B cell (primary cell): ENCODE data around the gene EGR2. TPM values are rescaled to one million over a fixed set of nuclear protein-coding genes. Genes with fewer than 3 reads are reported as not detected.

ENCODE experiments used
- ATAC-seq: fragments of 200-7000 bp; cut with Tn5 transposase; one replicate; pipeline ENCODE4 v1.10.0; 2021; ENCODE audit warnings: low read depth, mild to moderate bottlenecking, moderate number of reproducible peaks, moderate library complexity
- CTCF ChIA-PET: fragments of 350-600 bp; sonication (Branson Sonifier 250); formaldehyde crosslinking; loops from one replicate; lab custom pipeline; 2021; ENCODE audit warnings: antibody characterized with exemption, inconsistent platforms; lab: Charles Lee
- POLR2A ChIA-PET: fragments of 350-600 bp; sonication (Branson Sonifier 250); formaldehyde crosslinking; loops from one replicate; lab custom pipeline; 2021; ENCODE audit warnings: antibody characterized with exemption; lab: Charles Lee
- DNase-seq: peaks from one replicate; pipeline ENCODE4 v3.0.0; 2013
- H2AFZ ChIP-seq: 2 replicates; pipeline ENCODE4 v1.6.1; 2012; ENCODE audit warnings: mild to moderate bottlenecking, low read depth, low read length; ENCODE audit not compliant: insufficient read depth, poor library complexity, severe bottlenecking
- H3K27ac ChIP-seq, 2 donors: 1 replicate in 1 of 2; 2 replicates in 1 of 2; pipeline ENCODE4 v1.5.1; 2012 to 2013; ENCODE audit warnings: low read length in 2 of 2, mild to moderate bottlenecking in 2 of 2, moderate library complexity in 1 of 2
- H3K27me3 ChIP-seq, 4 experiments: fragments of 200-600 bp in 1 of 4; sonication (generic) in 1 of 4; replicated peaks in 1 of 4; 1 replicate in 2 of 4; 2 replicates in 2 of 4; pipeline versions ENCODE4 v1.6.1 to v1.7.0; 2013 to 2016; ENCODE audit warnings: low read length in 3 of 4, mild to moderate bottlenecking in 2 of 4, mixed read lengths in 1 of 4, moderate library complexity in 1 of 4; ENCODE audit not compliant: insufficient read depth in 4 of 4, control insufficient read depth in 3 of 4; ENCODE audit errors: control extremely low read depth in 1 of 4
- H3K36me3 ChIP-seq, 2 experiments: replicated peaks in 1 of 2; 1 replicate in 1 of 2; 2 replicates in 1 of 2; pipeline versions ENCODE4 v1.6.1 to v1.7.1; 2013; ENCODE audit warnings: low read length in 1 of 2; ENCODE audit not compliant: insufficient read depth in 2 of 2, control insufficient read depth in 1 of 2; ENCODE audit errors: control extremely low read depth in 1 of 2, extremely low read depth in 1 of 2
- H3K4me1 ChIP-seq, 2 donors: fragments of 200-600 bp in 1 of 2; sonication (generic) in 1 of 2; 1 replicate in 1 of 2; 2 replicates in 1 of 2; pipeline versions ENCODE4 v1.5.1 to v1.6.1; 2013 to 2017; ENCODE audit warnings: low read length in 2 of 2; ENCODE audit not compliant: control insufficient read depth in 2 of 2, insufficient read depth in 2 of 2
- H3K4me2 ChIP-seq: replicated peaks from 2 replicates; pipeline ENCODE3; 2012; ENCODE audit warnings: mild to moderate bottlenecking, low read depth, low read length; ENCODE audit not compliant: poor library complexity, severe bottlenecking
- H3K4me3 ChIP-seq, 5 experiments: fragments of 200-600 bp in 1 of 5; sonication (generic) in 1 of 5; 1 replicate in 3 of 5; 2 replicates in 2 of 5; pipeline versions ENCODE4 v1.5.1 to v1.7.0; 2011 to 2016; ENCODE audit warnings: low read length in 4 of 5, mild to moderate bottlenecking in 4 of 5, low read depth in 2 of 5, control low read depth in 1 of 5, moderate library complexity in 1 of 5; ENCODE audit not compliant: insufficient read depth in 1 of 5; ENCODE audit errors: control extremely low read depth in 1 of 5, extremely low read depth in 1 of 5
- H3K79me2 ChIP-seq: fragments of 200-600 bp; sonication (generic); one replicate; pipeline ENCODE4 v1.6.0; 2016; ENCODE audit warnings: low read length; ENCODE audit not compliant: control insufficient read depth, insufficient read depth
- H3K9ac ChIP-seq: fragments of 200-600 bp; sonication (generic); 2 replicates; pipeline ENCODE4 v1.6.1; 2017; ENCODE audit warnings: mild to moderate bottlenecking, low read length, moderate library complexity
- H3K9me3 ChIP-seq, 3 donors: one replicate each; pipeline versions ENCODE4 v1.6.1 to v1.7.1; 2013; ENCODE audit warnings: low read length in 2 of 3; ENCODE audit not compliant: control insufficient read depth in 2 of 3, insufficient read depth in 1 of 3; ENCODE audit errors: control extremely low read depth in 1 of 3
- H4K20me1 ChIP-seq: 2 replicates; pipeline ENCODE4 v1.6.0; 2012; ENCODE audit warnings: mild to moderate bottlenecking, low read length; ENCODE audit not compliant: insufficient read depth, control insufficient read depth, poor library complexity, severe bottlenecking
- H3K27ac Mint-ChIP-seq: one replicate; pipeline ENCODE4 v1.8.0; 2021; ENCODE audit warnings: mixed read lengths
- H3K27me3 Mint-ChIP-seq: one replicate; pipeline ENCODE4 v1.8.0; 2021; ENCODE audit warnings: mixed read lengths
- H3K4me1 Mint-ChIP-seq: one replicate; pipeline ENCODE4 v1.8.0; 2021; ENCODE audit warnings: mixed read lengths
- H3K4me3 Mint-ChIP-seq: one replicate; pipeline ENCODE4 v1.8.0; 2021; ENCODE audit warnings: mixed read lengths
- H3K9me3 Mint-ChIP-seq: one replicate; pipeline ENCODE4 v1.8.0; 2022; ENCODE audit warnings: mixed read lengths; ENCODE audit not compliant: insufficient read depth
- CTCF ChIP-seq: fragments of 200-600 bp; IDR thresholded peaks from one replicate; pipeline ENCODE4 v1.8.0; 2022; ENCODE audit warnings: antibody characterized with exemption, mild to moderate bottlenecking
- EZH2 ChIP-seq: IDR thresholded peaks from 2 replicates; pipeline ENCODE4 v1.6.1; 2012; ENCODE audit warnings: borderline replicate concordance, low read depth, mild to moderate bottlenecking, moderate library complexity, low read length; ENCODE audit not compliant: insufficient read depth, poor library complexity, severe bottlenecking
- WGBS: methylation state at CpG from one replicate; pipeline ENCODE4 v1.1.5; 2013; ENCODE audit warnings: missing lambda C conversion rate; ENCODE audit not compliant: insufficient coverage; 5-methylcytosine and 5-hydroxymethylcytosine counted together
- intact Hi-C: fragments of 100-400 bp; cut with micrococcal nuclease; formaldehyde crosslinking; loops from one replicate; pipeline ENCODE4 v1.10.0; 2022
- polyA plus RNA-seq: library from polyadenylated mRNA; depleted of rRNA; stranded (reverse); fragments of >200 nt; gene quantifications from 2 replicates; pipeline ENCODE4 v1.2.3, GENCODE V29; 2012
- total RNA-seq, 2 donors: library from RNA; stranded (reverse); fragments of 120-200 nt in 1 of 2; gene quantifications; 1 replicate in 1 of 2; 2 replicates in 1 of 2; pipeline versions ENCODE4 v1.2.3 to v1.2.4, GENCODE V29; 2013 to 2022

The EGR2 gene
- total and polyA plus RNA-seq, 2 donors (not counting 1 experiment from before 2014, with no cell fraction given), result 6.3 to 10.9 TPM

- intact Hi-C loops, result no loop called here
- ChIA-PET POLR2A (no interaction called here), CTCF (interaction anchor here (1.5 kb wide), 1 partner anchor 148 kb away, joined by 3 read pairs; no protein-coding TSS in a partner anchor)
- Mint-ChIP-seq H3K27ac (no peak overlapping the region), H3K9me3 (peaks cover 8% of the 10 kb centered on the region), H3K27me3 (no peaks in the 10 kb centered on the region), H3K4me3 (no peak overlapping the region), H3K4me1 (peaks cover 37% of the 10 kb centered on the region)
- no peak for DNase-seq
- Histone ChIP-seq H4K20me1 (no peaks in the 10 kb centered on the region), H3K4me1 (peaks cover 39 to 46% of the 10 kb centered on the region in 2 donors), H3K9me3 (peaks cover 3 to 17% (median 6%) of the 10 kb centered on the region in 3 donors), H3K27ac (no peak overlapping the region), H3K4me3 (no peak overlapping the region), H3K27me3 (no peaks in the 10 kb centered on the region), H3K9ac (no peak overlapping the region), H2AFZ (no peak overlapping the region), H3K79me2 (no peaks in the 10 kb centered on the region), H3K4me2 (no peak overlapping the region), H3K36me3 (no peaks in the 10 kb centered on the region)
- TF ChIP-seq EZH2 (no peak), CTCF (peak; percentile 17)
- no peak for ATAC-seq
- 93% methylated on average over 2 of the region's 2 CpGs for WGBS
These were observed 35.3 kb upstream of the EGR2 start for GRCh38 chr10:62851442-62851841.

- H3K27me3 ChIP-seq, result no peaks in the 10 kb centered on the region
- 0% methylated on average over 1 of the region's 3 CpGs for WGBS
- H3K36me3 ChIP-seq, result no peaks in the 10 kb centered on the region
- H3K4me1 ChIP-seq, result peaks cover 39 to 46% of the 10 kb centered on the region in 2 donors
- no peak overlapping the region for H3K27ac ChIP-seq
- CTCF ChIA-PET, result interaction anchor here (0.6 to 1.5 kb wide), 2 partner anchors 81 to 149 kb away, joined by 3 read pairs; no protein-coding TSS in a partner anchor
- H3K9me3 ChIP-seq, result peaks cover 3 to 17% (median 6%) of the 10 kb centered on the region in 3 donors
- DNase-seq (no peak), ATAC-seq (peak; percentile 17)
- H3K27ac Mint-ChIP-seq, result no peak overlapping the region
- no peaks in the 10 kb centered on the region for H4K20me1 ChIP-seq
- POLR2A ChIA-PET, result no interaction called here
- peak overlapping the region; percentile 32 for H3K4me2 ChIP-seq
- peak overlapping the region; percentile 1 for H3K4me3 Mint-ChIP-seq
- H3K9ac ChIP-seq, result no peak overlapping the region
- no peaks in the 10 kb centered on the region for H3K27me3 Mint-ChIP-seq
- no peak overlapping the region for H3K4me3 ChIP-seq
- no peak overlapping the region for H2AFZ ChIP-seq
- intact Hi-C loops, result no loop called here
- H3K9me3 Mint-ChIP-seq, result peaks cover 8% of the 10 kb centered on the region
- no peaks in the 10 kb centered on the region for H3K79me2 ChIP-seq
- no peak for TF ChIP-seq CTCF
- peaks cover 37% of the 10 kb centered on the region for H3K4me1 Mint-ChIP-seq
These were observed 34.5 kb upstream of the EGR2 start for GRCh38 chr10:62850646-62851045.
